Activated CD8-positive, alpha-beta T cell treated with anti-CD3 and anti-CD28 coated beads for 36 hours (primary cell): ENCODE data around the gene RPH3AL. TPM values are rescaled to one million over a fixed set of nuclear protein-coding genes. Genes with fewer than 3 reads are reported as not detected.

ENCODE experiments used
- ATAC-seq: fragments of 200-7000 bp; cut with Tn5 transposase; one replicate; pipeline ENCODE4 v1.10.0; 2021; ENCODE audit warnings: mild to moderate bottlenecking, moderate library complexity
- CTCF ChIA-PET: fragments of 350-600 bp; sonication (Branson Sonifier 250); formaldehyde crosslinking; loops from one replicate; lab custom pipeline; 2021; ENCODE audit warnings: antibody characterized with exemption; lab: Charles Lee
- POLR2A ChIA-PET: fragments of 350-600 bp; sonication (Branson Sonifier 250); formaldehyde crosslinking; loops from one replicate; lab custom pipeline; 2021; ENCODE audit warnings: antibody characterized with exemption; lab: Charles Lee
- DNase-seq: peaks from one replicate; pipeline ENCODE4 v3.0.0-alpha.2; 2020
- H3K27ac Mint-ChIP-seq: one replicate; pipeline ENCODE4 v1.8.0; 2021; ENCODE audit warnings: mild to moderate bottlenecking, mixed read lengths
- H3K27me3 Mint-ChIP-seq: one replicate; pipeline ENCODE4 v1.8.0; 2021; ENCODE audit warnings: mixed read lengths
- H3K36me3 Mint-ChIP-seq: one replicate; pipeline ENCODE4 v1.8.0; 2021; ENCODE audit warnings: low read depth, mixed read lengths
- H3K4me1 Mint-ChIP-seq: one replicate; pipeline ENCODE4 v1.8.0; 2021; ENCODE audit warnings: low read depth, mixed read lengths
- H3K4me3 Mint-ChIP-seq: one replicate; pipeline ENCODE4 v1.8.0; 2021; ENCODE audit warnings: mild to moderate bottlenecking, moderate library complexity, mixed read lengths
- H3K9me3 Mint-ChIP-seq: one replicate; pipeline ENCODE4 v1.8.0; 2021; ENCODE audit warnings: mixed read lengths
- intact Hi-C: fragments of 100-400 bp; cut with micrococcal nuclease; formaldehyde crosslinking; loops from one replicate; pipeline ENCODE4 v1.10.0; 2022
- total RNA-seq, 2 experiments: library from RNA; stranded (reverse); gene quantifications; one replicate each; pipeline ENCODE4 v1.2.3, GENCODE V29; 2021
- TF ChIP-seq, protein P1 (sequence below): fragments of 200-600 bp; IDR thresholded peaks from one replicate; pipeline ENCODE4 v1.8.0; 2022; ENCODE audit warnings: antibody characterized with exemption, mild to moderate bottlenecking

RPH3AL gene
- total RNA-seq, 2 experiments from 2014 or later = 0.72 to 1.1 TPM

DNA sequence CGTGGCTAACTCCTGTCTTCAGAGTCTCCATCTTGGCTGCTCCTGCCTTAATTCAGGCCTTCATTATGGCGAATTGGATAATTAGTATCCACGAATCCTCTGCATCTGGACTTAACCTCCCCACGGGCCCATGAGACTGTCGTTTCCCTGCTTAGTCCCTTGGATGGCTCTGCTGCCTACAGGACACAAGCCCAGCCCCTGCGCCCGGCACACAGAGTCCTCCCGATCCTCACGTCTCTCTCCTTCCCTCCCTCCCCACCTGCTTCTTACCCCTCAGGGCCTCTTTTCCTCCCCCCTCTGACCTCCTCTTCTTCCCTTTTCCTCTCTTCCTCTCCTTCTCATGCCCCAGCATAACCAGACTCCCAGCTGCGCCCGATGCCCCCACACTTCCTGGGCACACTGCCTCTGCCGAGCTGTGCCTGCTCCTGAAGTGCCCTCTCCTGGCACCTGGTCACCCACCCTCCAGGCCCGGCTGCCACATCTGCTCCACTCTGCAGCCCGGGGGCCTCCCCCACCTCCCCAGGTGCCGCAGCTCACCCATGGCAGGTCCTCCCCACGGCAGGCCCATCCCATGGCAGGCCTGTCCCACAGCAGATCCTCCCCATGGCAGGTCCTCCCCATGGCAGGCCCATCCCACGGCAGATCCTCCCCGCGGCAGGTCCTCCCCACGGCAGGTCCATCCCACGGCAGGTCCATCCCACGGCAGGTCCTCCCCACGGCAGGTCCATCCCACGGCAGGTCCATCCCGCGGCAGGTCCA, 45.9 kb downstream of the RPH3AL start:
- no peak overlapping the region for H3K4me3 Mint-ChIP-seq
- intact Hi-C loops = no loop called here
- no peaks in the 10 kb centered on the region for H3K4me1 Mint-ChIP-seq
- ATAC-seq = no peak
- ChIA-PET CTCF (no interaction called here), POLR2A (no interaction called here)
- no peaks in the 10 kb centered on the region for H3K9me3 Mint-ChIP-seq
- TF ChIP-seq, protein P1, sequence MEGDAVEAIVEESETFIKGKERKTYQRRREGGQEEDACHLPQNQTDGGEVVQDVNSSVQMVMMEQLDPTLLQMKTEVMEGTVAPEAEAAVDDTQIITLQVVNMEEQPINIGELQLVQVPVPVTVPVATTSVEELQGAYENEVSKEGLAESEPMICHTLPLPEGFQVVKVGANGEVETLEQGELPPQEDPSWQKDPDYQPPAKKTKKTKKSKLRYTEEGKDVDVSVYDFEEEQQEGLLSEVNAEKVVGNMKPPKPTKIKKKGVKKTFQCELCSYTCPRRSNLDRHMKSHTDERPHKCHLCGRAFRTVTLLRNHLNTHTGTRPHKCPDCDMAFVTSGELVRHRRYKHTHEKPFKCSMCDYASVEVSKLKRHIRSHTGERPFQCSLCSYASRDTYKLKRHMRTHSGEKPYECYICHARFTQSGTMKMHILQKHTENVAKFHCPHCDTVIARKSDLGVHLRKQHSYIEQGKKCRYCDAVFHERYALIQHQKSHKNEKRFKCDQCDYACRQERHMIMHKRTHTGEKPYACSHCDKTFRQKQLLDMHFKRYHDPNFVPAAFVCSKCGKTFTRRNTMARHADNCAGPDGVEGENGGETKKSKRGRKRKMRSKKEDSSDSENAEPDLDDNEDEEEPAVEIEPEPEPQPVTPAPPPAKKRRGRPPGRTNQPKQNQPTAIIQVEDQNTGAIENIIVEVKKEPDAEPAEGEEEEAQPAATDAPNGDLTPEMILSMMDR = no peak
- no peak overlapping the region for H3K27ac Mint-ChIP-seq
- H3K27me3 Mint-ChIP-seq = no peaks in the 10 kb centered on the region
- no peak for DNase-seq
- no peaks in the 10 kb centered on the region for H3K36me3 Mint-ChIP-seq

DNA sequence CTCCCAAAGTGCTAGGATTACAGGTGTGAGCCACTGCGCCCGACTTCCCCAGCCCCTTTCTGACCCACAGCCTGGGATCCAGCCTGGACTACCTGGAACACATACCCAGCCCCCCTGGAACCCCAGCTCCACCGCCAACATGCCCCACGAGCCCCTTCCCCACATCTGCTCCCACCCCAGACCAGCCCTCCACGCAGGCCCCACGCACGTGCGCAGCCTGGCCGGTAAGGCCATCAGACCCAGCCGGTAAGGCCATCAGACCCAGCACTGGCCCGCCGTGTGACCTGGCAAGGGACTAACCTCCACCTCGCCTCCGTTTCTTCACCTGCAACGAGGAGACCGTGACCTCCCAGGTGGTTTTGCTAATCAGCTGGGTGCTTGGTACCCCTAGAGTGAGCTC, 46.5 kb downstream of the RPH3AL start:
- no peak for ATAC-seq
- POLR2A ChIA-PET = no interaction called here
- CTCF ChIA-PET = no interaction called here
- Mint-ChIP-seq H3K27me3 (no peaks in the 10 kb centered on the region), H3K36me3 (no peaks in the 10 kb centered on the region), H3K4me1 (no peaks in the 10 kb centered on the region), H3K9me3 (no peaks in the 10 kb centered on the region), H3K27ac (no peak overlapping the region), H3K4me3 (no peak overlapping the region)
- DNase-seq = no peak
- intact Hi-C loops = no loop called here
- TF ChIP-seq, protein P1 = no peak

DNA sequence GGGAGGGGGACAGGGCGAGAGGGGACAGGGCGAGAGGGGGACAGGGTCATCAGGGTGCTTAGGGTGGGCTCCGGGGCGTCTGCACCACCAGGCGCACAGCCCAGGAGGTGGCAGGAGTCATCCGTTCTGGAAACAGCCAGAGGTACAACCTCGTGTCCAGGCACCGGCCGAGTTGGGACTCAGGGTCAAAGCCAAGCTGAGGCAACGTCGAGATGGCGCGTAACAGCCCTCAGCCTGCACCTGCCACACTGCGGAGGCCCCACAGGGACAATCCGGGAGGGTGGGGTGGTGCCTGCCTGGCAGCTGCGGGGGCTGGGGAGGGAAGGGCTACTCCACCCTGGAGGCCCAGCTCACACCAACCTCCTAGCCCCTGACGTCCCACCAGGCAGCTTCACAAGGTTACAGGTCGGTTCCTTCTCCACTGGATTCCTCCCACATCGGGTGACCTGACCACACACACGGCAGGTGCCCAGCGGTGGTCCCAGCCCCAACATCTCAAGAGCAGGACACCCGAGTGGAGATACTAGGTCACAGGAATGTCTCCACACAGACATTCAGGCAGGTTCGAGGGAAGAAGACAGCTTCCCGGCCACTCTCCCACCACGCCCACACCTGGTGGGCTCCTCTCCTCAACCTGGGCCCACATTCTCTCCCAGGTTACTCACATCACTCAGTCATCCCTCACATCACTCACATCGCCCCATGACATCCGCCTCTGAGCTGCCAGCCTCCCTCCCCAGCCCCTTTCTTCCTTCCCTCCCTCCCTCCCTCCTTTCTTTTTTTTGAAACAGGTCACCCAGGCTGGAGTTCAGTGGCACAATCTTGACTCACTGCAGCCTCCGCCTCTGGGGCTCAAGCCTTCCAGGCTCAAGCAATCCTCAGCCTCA, 47.3 kb downstream of the RPH3AL start:
- H3K4me1 Mint-ChIP-seq = no peaks in the 10 kb centered on the region
- ATAC-seq (no peak), DNase-seq (no peak)
- H3K27me3 Mint-ChIP-seq = no peaks in the 10 kb centered on the region
- POLR2A ChIA-PET = no interaction called here
- no peaks in the 10 kb centered on the region for H3K36me3 Mint-ChIP-seq
- H3K4me3 Mint-ChIP-seq = no peak overlapping the region
- TF ChIP-seq, protein P1 = no peak
- CTCF ChIA-PET = no interaction called here
- H3K27ac Mint-ChIP-seq = no peak overlapping the region
- intact Hi-C loops = no loop called here
- no peaks in the 10 kb centered on the region for H3K9me3 Mint-ChIP-seq

DNA sequence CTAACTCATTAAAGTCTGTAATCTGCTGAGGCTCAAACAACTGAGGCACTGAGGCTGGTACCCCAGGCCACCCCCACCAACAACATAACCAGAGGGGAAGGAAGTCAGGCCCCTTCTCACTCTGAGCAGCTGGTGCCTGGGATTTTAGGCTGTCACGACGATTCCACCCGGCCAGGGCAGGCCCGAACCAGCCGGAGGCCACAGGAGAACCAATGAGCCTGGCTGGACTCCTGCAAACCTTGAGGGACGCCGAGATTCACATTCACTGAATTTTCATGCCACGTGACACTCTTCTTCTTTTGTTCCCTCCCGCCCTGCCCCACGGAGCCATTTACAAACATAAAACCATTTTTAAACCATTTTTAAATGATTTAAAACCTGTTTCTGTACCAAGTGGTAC, 48.1 kb downstream of the RPH3AL start:
- no peak for DNase-seq
- TF ChIP-seq, protein P1 = no peak
- ATAC-seq = no peak
- no peaks in the 10 kb centered on the region for H3K9me3 Mint-ChIP-seq
- intact Hi-C loops = no loop called here
- no peak overlapping the region for H3K4me3 Mint-ChIP-seq
- H3K4me1 Mint-ChIP-seq = no peaks in the 10 kb centered on the region
- no peak overlapping the region for H3K27ac Mint-ChIP-seq
- no peaks in the 10 kb centered on the region for H3K36me3 Mint-ChIP-seq
- ChIA-PET CTCF (no interaction called here), POLR2A (no interaction called here)
- no peaks in the 10 kb centered on the region for H3K27me3 Mint-ChIP-seq

DNA sequence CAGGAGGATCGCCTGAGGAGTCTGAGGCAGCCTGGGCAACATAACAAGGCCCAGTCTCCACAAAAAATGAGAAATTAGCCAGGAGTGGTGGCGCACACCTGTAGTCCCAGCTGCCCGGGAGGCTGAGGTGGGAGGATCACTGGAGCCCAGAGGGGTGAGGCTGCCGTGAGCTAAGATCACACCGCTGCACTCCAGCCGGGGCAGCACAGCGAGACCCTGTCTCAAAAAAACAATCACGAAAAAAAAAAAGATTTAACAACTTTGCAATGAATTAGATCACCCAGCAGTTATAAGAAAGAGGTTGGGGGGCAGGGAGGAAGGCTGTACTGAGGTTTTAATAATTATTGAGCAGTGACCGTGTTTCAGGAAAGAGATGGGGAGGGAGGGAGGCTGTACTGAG, 49.4 kb downstream of the RPH3AL start:
- POLR2A ChIA-PET = no interaction called here
- DNase-seq = no peak

More for the DNA sequence above, 49.4 kb downstream of the RPH3AL start:
- Mint-ChIP-seq H3K4me3 (no peak overlapping the region), H3K27ac (no peak overlapping the region), H3K9me3 (no peaks in the 10 kb centered on the region), H3K27me3 (no peaks in the 10 kb centered on the region), H3K4me1 (no peaks in the 10 kb centered on the region), H3K36me3 (no peaks in the 10 kb centered on the region)
- intact Hi-C loops = no loop called here
- TF ChIP-seq, protein P1 = no peak
- CTCF ChIA-PET = interaction anchor here (1.1 kb wide), 1 partner anchor 53 kb away, joined by 3 read pairs; no protein-coding TSS in a partner anchor
- ATAC-seq = no peak
